NCI-H1930 (cell line): ENCODE data around the gene TDRD10.
"Not testable (repeated sequence)": the region's sequence is repeated elsewhere in the genome, so short reads cannot be mapped to it uniquely, and the experiment has no call there.

Experiments used
- DNase-seq, 2 experiments: peaks; one replicate each; lab custom pipeline; 2025; lab: John Stamatoyannopoulos, UW

TDRD10 gene

DNA sequence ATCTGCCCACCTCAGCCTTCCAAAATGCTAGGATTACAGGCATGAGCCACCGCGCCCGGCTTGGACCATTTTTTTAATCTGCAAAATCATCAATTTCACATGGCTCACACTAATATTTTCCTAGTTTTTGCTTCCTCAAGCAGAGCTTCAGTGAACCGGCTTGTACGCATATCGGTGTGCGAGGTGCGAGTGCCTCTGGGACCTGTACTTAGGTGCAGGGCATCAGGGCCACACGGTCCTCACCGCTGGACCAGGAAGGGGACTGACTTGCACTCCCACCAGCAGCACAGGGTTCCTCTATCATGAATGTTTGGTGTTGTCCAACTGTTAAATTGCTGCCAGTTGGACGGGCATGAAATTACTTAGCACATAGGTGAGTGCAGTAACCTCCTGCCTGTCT, 15.6 kb downstream of the TDRD10 start:
- no peak for DNase-seq

DNA sequence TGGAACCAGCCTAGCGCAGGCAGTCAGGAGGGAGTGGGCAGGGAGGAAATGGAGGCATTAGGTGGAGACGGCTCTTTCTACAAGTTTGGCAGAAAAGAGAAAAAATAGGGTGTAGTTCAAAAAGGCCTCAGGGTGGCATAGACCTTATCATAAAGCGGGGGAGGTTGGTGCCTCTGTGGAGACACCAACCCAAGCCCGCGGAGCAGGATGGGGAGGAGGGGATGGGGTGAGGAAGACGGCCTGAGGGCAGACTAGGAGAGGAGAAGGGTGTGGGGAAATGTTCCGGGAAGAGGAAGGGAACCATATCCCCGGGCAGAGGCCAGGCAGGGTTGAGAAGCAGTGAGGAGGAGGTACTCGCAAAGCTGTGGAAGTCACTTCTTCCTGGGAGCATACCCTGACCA, 17.6 kb downstream of the TDRD10 start:
- no peak for DNase-seq

DNA sequence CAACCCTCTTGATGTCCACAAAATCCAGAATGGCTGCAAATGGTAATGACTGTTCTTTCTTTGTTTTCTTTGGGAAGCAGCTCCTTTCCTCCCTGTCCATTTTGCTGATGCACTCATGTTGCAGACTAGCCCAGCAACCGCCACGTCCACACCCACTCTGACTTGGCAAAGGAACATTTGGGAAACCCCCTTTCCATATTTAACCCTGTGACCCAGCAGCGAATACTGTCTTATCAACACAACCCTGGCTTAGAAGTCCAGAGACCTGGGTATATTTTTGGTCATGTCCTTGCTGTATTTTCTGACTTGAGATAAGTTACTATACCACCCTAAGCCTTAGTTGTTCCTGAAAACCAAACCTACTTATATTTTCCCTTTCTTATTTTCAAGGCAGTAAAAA, 18.3 kb downstream of the TDRD10 start:
- DNase-seq: no peak

DNA sequence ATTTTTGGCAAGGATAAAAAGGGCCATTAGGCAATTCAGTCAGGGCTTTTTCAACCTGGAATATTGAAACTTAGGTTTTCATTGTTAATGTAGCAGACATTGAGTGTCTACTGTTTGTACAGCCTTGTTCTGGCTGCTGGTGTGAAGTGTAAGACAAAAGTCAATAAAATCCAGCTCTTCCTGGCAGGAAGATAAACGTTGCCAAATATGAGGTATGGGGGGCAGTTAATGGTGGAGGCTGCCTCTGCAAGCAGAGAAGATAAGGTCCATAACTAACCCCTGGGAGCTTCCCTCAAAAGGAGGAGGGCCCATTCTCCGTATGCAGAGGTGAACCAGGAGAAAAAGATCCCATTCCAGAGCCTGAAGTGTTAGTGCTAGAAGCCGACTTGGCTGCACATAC, 19.7 kb downstream of the TDRD10 start:
- no peak for DNase-seq

DNA sequence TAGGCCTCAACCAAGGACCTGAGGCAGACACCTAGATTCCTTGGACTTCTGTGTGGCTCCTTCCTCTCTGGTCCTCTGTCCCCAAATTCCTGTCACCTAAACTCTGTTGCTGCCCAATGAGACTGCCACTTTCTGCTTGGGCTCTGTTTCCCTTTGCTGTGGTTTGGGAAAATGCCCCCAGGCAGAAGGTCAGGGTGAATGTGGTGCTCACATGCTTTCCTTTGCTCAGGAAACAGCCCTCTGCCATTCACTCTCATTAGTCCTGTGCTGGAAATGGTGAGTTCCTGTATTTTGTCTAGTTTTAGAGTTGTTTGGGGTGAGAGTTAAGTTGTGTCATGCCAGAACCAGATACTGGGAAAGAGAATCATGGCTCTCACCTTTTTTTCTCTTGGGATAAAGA, 22.9 kb downstream of the TDRD10 start:
- no peak for DNase-seq

DNA sequence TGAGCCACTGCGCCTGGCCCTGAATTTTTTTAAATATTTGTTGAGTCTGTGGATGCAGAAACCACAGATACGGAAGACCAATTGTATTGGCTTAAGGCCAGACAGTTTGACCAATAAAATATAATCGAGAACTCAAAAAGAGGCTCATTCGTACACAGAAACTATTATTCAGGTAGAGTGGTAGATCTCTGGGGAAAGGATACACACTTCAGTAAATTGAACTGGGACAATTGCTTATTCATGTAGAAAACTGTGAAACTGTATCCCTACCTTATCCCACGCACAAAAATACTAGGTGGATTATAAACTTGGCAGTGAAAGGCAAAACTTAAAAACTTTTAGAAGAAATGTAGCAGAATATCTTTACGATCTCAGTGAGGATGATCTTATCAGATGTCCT, 25.2 kb downstream of the TDRD10 start:
- no peak for DNase-seq

GRCh38 chr1:154529308-154529707, 27.3 kb downstream of the TDRD10 start:
- no peak for DNase-seq

DNA sequence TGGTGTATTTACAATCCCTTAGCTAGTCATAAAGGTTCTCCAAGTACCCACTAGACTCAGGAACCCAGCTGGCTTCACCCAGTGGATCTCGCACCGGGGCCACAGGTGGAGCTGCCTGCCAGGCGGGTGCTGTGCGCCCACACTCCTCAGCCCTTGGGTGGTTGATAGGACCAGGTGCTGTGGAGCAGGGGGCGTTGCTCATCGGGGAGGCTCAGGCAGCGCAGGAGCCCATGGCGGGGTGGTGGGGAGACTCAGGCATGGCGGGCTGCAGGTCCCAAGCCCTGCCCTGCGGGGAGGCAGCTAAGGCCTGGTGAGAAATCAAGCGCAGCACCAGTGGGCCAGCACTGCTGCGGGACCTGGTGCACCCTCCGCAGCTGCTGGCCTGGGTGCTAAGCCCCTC, 29.9 kb downstream of the TDRD10 start:
- not testable (repeated sequence) for DNase-seq

DNA sequence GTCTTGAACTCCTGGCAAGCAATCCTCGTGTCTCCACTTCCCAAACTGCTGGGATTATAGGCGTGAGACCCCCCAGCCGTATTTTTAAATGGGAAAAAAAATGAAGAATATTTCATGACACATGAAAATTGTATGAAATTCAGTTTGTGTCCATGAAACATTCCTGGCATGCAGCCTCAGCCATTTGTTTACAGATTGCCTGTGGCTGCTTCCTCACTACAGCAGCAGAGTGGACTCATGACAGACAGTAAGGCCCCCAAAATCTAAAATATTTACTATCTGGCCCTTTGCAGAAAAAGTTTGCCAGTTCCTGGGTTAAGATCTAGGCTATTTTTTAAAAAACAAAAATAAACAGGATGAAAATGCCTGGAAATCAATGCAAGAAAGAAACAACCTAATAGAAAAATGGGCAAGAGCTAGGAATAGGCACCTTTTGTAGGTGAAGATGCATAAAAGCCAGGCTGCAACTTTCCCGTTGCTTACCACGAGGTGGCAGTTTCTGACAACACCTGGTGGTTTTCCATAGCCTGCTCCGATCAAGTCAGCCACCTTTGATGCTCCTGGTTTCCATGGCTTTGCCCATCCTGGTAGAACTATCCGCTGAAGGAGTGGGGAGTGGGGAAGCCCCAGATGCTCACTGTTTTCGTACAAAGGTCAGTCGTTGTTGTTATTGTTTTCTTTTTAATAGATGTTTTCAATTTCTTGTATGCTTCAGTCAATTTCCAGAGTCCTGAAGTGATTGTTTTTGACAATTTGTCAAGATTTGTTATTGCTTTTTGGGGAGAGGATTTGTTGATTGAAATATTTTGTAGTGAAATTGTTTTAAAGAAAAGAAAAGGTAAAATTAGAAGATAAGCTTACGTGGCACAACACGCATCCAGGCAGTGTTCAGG, 32.2 kb downstream of the TDRD10 start:
- DNase-seq: peak; percentile 39 to 43

- DNase-seq: no peak
Observed at GRCh38 chr1:154536570-154536969, 34.6 kb downstream of the TDRD10 start.

DNA sequence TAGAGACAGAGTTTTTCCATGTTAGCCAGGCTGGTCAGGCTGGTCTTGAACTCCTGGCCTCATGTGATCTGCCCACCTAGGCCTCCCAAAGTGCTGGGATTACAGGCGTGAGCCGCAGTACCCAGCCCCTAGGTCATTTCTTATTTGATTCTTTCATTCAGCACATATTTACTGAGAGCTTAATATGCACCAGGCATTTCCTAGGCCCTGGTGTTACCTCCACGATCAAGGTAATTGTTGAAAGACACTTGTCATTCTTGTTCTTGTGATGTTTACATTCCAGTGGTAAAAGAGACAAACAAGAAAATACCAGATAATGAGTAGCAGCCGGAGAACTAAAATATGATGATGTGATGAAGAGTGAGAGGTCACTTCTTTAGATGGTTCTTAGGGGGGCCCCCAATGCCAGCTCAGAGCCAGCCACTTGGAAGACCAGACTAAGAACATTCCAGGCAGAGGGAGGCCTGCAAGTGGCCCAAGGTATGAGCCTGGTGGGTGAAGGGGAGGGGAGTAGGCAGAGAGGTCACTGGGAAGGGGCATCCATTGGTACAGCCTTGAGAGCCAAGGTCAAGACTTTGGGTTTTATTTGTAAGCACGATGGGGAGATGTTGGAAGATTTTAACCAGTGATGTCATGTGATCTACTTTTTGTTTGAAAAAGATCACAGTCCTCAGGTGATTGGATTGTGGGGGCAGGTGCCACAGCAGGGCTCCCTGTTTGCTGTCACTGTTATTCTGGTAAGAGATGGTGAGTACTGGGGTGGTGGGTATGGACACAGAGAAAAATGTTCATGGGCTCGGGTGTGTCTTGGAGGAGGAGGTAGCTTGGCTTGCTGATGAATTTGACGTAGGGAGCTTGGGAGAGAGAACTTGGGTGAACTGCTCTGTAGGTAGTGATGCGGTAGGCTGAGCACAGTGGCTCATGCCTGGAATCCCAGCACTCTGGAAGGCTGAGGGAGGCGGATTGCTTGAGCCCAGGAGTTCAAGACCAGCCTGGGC, 37.8 kb downstream of the TDRD10 start:
- no peak for DNase-seq

GRCh38 chr1:154541231-154541630, 39.2 kb downstream of the TDRD10 start:
- DNase-seq: no peak

DNA sequence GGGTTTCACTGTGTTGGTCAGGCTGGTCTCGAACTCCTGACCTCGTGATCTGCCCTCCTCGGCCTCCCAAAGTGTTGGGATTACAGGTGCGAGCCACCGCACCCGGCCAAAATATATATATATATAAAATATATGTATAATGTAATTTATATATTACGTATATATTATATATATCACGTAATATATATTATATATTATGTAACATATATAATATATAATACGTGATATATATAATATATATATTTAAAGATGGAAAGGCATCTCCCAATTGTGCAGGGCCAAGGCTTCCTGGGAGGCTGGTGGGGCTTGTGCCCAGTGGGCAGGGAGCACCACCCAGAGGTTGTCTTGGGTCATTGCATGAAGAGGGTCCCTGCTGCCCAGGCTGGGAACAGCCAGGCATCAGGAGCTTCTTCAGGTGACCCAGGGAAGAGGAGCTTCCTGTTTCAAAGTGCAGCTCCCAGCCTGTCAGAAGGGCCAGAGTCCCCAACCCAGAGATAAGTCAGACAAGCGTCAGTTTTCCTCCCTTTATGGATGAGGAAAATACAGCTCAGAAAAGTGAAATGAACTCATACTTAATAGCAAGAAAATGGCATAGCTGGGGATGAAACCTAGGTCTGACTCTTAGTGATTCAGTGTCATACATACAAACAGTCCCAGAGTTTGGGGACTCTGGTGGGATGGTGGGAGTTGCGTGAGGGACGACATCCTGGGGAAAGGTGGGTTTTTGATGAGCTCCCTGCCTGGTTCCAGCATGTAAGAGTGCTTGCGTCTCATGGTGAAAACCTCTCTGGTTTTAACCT, 44.4 kb downstream of the TDRD10 start:
- DNase-seq: peak in 1 of 2 experiments; percentile 50

- no peak for DNase-seq
Observed at GRCh38 chr1:154547105-154547732, 45.2 kb downstream of the TDRD10 start.

GRCh38 chr1:154548028-154548427, 46.0 kb downstream of the TDRD10 start:
- DNase-seq: no peak

- no peak for DNase-seq
Observed at GRCh38 chr1:154549202-154549770, 47.3 kb downstream of the TDRD10 start.

- DNase-seq: no peak
Observed at GRCh38 chr1:154550070-154550469, 48.1 kb downstream of the TDRD10 start.

GRCh38 chr1:154550657-154551056, 48.6 kb downstream of the TDRD10 start:
- DNase-seq: no peak

DNA sequence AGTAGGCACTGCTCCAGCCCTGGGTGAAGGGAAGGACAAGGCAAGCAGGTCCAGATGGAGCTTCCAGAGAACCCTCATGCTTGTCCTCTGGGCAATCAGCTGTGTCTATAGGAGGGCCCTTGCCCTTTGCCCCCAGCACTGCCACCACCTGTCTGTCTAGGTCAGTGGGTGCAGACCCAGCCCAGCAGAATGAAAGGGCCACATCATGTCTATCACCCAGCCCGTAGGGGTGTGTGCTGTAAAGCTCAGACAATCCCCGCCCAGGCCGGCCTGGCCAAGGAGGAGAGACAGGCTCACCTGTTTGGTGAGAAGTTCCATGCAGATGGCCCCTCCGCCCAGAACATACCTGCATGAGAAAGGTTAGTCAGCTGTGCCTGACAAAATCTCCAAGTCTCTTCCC, 49.5 kb downstream of the TDRD10 start:
- no peak for DNase-seq

DNA sequence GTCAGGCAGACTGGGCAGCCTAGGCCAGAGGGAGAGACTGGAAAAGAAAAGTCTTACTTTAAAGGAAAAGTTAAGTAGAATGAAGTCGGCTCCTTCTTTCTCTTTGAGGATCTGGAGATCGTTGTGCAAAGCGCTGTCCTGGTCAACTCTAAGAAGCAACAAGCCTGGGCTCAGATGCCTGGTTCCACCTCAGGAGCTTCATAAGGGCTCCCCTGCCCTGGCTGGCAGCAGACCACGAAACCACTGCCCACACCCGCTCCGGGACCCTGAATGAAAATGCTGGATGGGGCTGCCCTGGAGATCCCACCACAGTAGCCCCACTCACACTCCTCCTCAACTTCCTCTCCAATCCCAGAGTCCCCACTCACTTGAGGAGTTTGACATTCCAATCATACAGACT, 50.0 kb downstream of the TDRD10 start:
- no peak for DNase-seq
